ENCODE data around the gene B3GALNT2.

B3GALNT2 gene

DNA sequence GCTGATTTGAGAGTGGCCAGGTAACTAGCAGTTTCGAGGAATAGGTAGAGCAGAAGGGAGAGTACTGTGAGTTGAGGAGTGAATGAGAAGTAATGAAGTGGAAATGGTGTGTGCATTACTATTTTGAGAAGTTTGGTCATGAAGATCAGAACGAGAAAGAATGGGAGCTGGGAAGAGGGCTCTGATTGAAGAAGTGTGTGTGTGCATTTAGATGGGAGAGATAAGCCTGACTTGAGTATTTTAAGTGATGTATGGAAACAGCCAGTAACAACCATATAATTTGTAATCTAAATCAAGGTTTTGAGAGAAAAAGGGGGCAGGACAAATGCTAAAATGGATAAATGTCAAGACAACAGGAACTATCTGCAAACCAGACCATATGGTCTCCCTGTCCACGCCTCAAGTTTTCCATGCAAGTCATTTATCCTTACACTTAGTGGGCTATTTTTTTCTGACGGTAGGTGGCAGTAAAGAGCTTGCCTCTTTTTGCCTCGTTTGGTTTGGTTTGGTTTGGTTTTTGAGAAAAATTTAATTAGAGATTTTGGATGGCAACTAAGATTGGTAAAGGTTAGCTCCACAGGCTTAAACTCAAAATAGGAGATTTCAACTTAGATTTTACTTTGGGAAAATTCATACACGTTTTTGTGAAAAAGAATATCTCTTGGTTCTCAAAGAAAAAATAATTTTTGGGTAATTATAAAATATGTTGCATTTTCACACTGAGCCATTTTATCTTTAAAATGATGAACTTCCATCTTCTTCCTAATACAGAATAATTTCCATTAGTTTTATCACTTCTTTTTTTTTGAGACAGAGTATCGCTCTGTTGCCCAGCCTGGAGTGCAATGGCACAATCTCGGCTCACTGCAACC lies 9.5 kb upstream of the B3GALNT2 start:
- no peak overlapping the region for H3K27ac ChIP-seq
- TF ChIP-seq CTCF (conservative IDR thresholded peaks at IDR 0.05), result peak; percentile 97
- no peak for TF ChIP-seq ZFX (IDR thresholded peaks at IDR 0.05)

DNA sequence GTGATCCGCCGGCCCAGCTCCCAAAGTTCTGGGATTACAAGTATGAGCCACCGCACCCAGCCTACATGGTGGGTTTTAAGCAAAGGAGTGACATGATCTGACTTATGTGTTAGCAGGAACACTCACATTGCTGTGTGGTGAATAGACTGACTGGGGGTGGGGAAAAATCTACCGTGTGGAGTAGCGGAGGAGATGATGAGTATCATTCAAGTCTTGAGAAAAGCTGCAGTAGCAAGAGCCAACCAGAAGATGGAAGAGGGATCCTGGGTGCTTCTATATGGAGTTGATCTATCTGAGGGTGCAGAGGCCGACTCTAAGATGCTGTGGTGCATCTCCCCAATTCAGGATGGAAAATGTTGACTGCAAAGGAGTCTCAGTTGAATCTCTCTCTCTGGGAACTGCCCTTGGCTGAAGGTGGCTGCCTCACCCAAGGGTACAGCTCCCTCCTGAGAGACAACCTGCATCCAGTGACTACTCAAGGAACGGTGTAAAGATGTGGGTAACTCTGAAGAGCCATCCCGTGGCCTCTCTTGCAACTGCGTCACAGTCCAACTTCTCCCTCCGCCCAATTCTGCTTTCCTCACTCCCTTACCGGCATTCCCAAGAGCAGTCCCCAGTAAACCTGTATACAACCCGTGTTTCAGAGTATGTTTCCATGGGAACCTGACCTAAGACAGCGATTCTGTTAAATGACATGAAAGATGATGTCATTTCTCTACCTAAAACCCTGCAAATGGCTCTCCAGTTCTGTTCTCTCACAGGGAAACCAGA lies 7.4 kb upstream of the B3GALNT2 start:
- no peak overlapping the region for H3K27ac ChIP-seq
- peak; percentile 9; the same call in 1 of the 2 replicates for TF ChIP-seq CTCF (conservative IDR thresholded peaks at IDR 0.05)
- TF ChIP-seq ZFX (IDR thresholded peaks at IDR 0.05), result no peak

- H3K27ac ChIP-seq, result no peak overlapping the region
Observed at GRCh38 chr1:235510823-235511222, 6.6 kb upstream of the B3GALNT2 start.

GRCh38 chr1:235507623-235508022 lies 3.4 kb upstream of the B3GALNT2 start:
- TF ChIP-seq ZFX (IDR thresholded peaks at IDR 0.05) (no peak), CTCF (conservative IDR thresholded peaks at IDR 0.05) (no peak)
- H3K27ac ChIP-seq, result no peak overlapping the region

More at GRCh38 chr1:235510823-235511222, 6.6 kb upstream of the B3GALNT2 start:
- TF ChIP-seq ZFX (IDR thresholded peaks at IDR 0.05) (no peak), CTCF (conservative IDR thresholded peaks at IDR 0.05) (no peak)

DNA sequence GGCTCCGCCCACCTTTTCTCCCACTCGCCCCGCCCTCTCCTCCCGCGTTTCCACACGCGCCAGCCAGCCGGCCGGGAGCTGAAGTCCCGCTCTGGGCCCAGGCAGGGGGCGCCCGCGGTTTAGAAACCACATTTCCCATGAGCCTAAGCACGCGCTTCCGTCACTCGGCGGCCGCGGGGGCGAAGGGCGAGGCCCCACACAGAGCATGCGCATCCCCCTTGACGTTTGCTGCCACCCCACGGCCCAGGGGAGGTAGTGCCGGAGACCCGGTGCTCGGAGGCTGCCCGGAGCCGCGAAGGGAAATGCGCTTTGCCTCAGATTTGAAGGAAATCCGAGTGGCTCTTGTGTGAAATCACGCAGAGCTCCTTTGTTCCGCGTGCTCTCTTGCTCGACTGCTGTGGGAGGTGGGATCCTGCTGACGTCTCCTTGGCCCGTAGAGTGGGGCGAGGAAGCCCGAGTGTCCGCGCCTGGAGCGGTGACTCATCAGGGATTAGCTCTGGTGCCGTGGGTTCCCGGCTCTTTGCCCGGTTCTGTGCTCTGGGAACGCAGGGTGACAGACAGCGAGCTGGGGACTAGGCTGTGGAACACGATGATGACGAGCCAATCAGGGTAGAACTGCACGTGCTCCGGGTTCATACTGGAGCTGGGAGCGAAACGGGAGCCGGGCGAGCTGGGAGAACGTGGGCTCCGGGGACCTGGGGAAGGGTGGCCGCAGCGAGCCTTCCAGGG lies 406 bp upstream of the B3GALNT2 start:
- TF ChIP-seq ZFX (IDR thresholded peaks at IDR 0.05) (no peak), CTCF (conservative IDR thresholded peaks at IDR 0.05) (peak; percentile 97)

DNA sequence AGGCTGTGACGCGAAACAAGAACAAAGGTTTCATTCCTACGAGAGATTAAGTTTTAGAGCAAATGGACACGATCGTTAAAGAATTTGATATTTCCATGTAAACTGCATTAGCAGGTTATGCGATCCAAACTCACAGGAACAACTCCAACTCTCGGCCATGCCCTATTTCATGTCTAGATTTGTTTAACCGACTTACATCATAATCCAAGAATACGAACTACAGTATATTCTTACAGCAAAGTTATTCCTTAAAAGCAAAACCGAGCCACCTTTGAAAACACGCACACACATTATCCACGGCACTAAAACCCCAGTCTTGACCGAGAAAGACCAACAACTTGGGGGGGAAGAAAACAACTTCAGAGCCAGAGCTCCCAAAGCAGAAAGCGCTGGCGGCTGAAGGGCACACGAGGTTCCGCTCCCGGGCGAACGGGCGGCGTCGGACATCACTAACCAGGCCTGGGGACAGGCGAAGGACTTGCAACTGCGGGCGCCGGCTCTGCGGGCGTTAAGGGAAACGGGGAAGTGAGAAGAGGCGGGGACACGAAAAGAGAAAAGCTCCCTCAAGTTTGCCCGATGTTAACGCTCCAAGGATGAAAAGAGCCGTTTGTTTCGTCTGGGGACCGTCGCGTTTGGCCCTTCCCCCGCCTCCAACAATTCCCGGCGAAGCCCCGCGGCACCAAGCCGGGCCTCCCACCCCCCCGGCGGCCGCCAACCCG lies 690 bp downstream of the B3GALNT2 start:
- TF ChIP-seq CTCF (conservative IDR thresholded peaks at IDR 0.05), result no peak
- peak; percentile 74; the same call in 1 of the 2 replicates for TF ChIP-seq ZFX (IDR thresholded peaks at IDR 0.05)
- H3K27ac ChIP-seq, result peak overlapping the region; percentile 100

More for the DNA sequence above, 406 bp upstream of the B3GALNT2 start:
- peak overlapping the region; percentile 100 for H3K27ac ChIP-seq

Data from C4-2B (cell line).